H9 (cell line): ENCODE data around the gene EPM2A. TPM values are rescaled to one million over a fixed set of nuclear protein-coding genes. Genes with fewer than 3 reads are reported as not detected.

Source experiments
- DNase-seq: peaks from one replicate; pipeline ENCODE4 v3.0.0-alpha.2; 2017
- H2AFZ ChIP-seq: one replicate; pipeline ENCODE4 v1.6.1; 2013; ENCODE audit warnings: mild to moderate bottlenecking, low read length, control low read depth, moderate library complexity
- H2AK5ac ChIP-seq: 2 replicates; pipeline ENCODE4 v1.6.1; 2013; ENCODE audit warnings: low read length, control low read depth, mixed read lengths; ENCODE audit not compliant: insufficient read length
- H2BK120ac ChIP-seq: one replicate; pipeline ENCODE4 v1.6.1; 2013; ENCODE audit warnings: low read depth, mild to moderate bottlenecking, low read length, control low read depth, inconsistent platforms; ENCODE audit not compliant: poor library complexity, severe bottlenecking
- H2BK12ac ChIP-seq: 2 replicates; pipeline ENCODE4 v1.6.1; 2013; ENCODE audit warnings: low read length, control low read depth, mixed read lengths, low read depth; ENCODE audit not compliant: insufficient read length
- H2BK15ac ChIP-seq: 2 replicates; pipeline ENCODE4 v1.6.1; 2013; ENCODE audit warnings: low read depth, low read length, control low read depth
- H2BK20ac ChIP-seq: one replicate; pipeline ENCODE4 v1.6.1; 2013; ENCODE audit warnings: low read depth, mild to moderate bottlenecking, low read length, control low read depth, inconsistent platforms; ENCODE audit not compliant: poor library complexity, severe bottlenecking
- H2BK5ac ChIP-seq: 2 replicates; pipeline ENCODE4 v1.6.1; 2013; ENCODE audit warnings: low read length, control low read depth, mixed read lengths; ENCODE audit not compliant: insufficient read length
- H3K14ac ChIP-seq: 2 replicates; pipeline ENCODE4 v1.6.1; 2013; ENCODE audit warnings: low read length, control low read depth; ENCODE audit not compliant: insufficient read depth
- H3K18ac ChIP-seq: 2 replicates; pipeline ENCODE4 v1.6.1; 2013; ENCODE audit warnings: low read depth, mild to moderate bottlenecking, mixed read lengths, low read length, control low read depth; ENCODE audit not compliant: insufficient read length
- H3K23ac ChIP-seq: 2 replicates; pipeline ENCODE4 v1.6.1; 2013; ENCODE audit warnings: low read length, control low read depth, mixed read lengths, low read depth; ENCODE audit not compliant: insufficient read length
- H3K23me2 ChIP-seq: 2 replicates; pipeline ENCODE4 v1.6.1; 2013; ENCODE audit warnings: low read depth, mild to moderate bottlenecking, mixed read lengths, low read length, control low read depth; ENCODE audit not compliant: insufficient read length, poor library complexity, severe bottlenecking
- H3K27ac ChIP-seq: 2 replicates; pipeline ENCODE4 v1.5.1; 2013; ENCODE audit warnings: low read length, control low read depth, mixed read lengths, low read depth; ENCODE audit not compliant: insufficient read length
- H3K27me3 ChIP-seq: 2 replicates; pipeline ENCODE4 v1.6.1; 2013; ENCODE audit warnings: low read length, control low read depth, inconsistent platforms; ENCODE audit not compliant: insufficient read depth
- H3K4ac ChIP-seq: 2 replicates; pipeline ENCODE4 v1.6.1; 2013; ENCODE audit warnings: low read depth, mild to moderate bottlenecking, control low read depth, inconsistent platforms, low read length, moderate library complexity
- H3K4me1 ChIP-seq: 2 replicates; pipeline ENCODE4 v1.6.1; 2013; ENCODE audit warnings: low read length, control low read depth, inconsistent platforms; ENCODE audit not compliant: insufficient read depth
- H3K4me2 ChIP-seq: 2 replicates; pipeline ENCODE4 v1.6.1; 2013; ENCODE audit warnings: low read length, control low read depth, mixed read lengths; ENCODE audit not compliant: insufficient read length, insufficient read depth
- H3K56ac ChIP-seq: 2 replicates; pipeline ENCODE4 v1.6.1; 2013; ENCODE audit warnings: low read depth, mild to moderate bottlenecking, mixed read lengths, low read length, control low read depth; ENCODE audit not compliant: insufficient read length
- H3K79me1 ChIP-seq: 2 replicates; pipeline ENCODE4 v1.6.1; 2013; ENCODE audit warnings: low read depth, mild to moderate bottlenecking, moderate library complexity, low read length, control low read depth, inconsistent platforms; ENCODE audit not compliant: insufficient read depth, poor library complexity, severe bottlenecking
- H3K79me2 ChIP-seq: 2 replicates; pipeline ENCODE4 v1.6.1; 2013; ENCODE audit warnings: low read length, control low read depth, inconsistent platforms; ENCODE audit not compliant: insufficient read depth
- H3K9ac ChIP-seq: 2 replicates; pipeline ENCODE4 v1.6.1; 2013; ENCODE audit warnings: low read length, control low read depth, mixed read lengths; ENCODE audit not compliant: insufficient read length; ENCODE audit errors: extremely low read depth
- H3K9me3 ChIP-seq: one replicate; pipeline ENCODE4 v1.6.1; 2013; ENCODE audit warnings: low read depth, low read length, inconsistent platforms; ENCODE audit not compliant: control insufficient read depth
- H3T11ph ChIP-seq: one replicate; pipeline ENCODE4 v1.6.1; 2013; ENCODE audit warnings: mild to moderate bottlenecking, low read length, control low read depth, inconsistent platforms
- H4K20me1 ChIP-seq: one replicate; pipeline ENCODE4 v1.6.1; 2013; ENCODE audit not compliant: control insufficient read depth, insufficient read length, insufficient read depth
- H4K5ac ChIP-seq: 2 replicates; pipeline ENCODE4 v1.6.1; 2013; ENCODE audit warnings: low read depth, mild to moderate bottlenecking, mixed read lengths, low read length, control low read depth; ENCODE audit not compliant: insufficient read length
- H4K8ac ChIP-seq: replicated peaks from 2 replicates; pipeline ENCODE4 v1.6.1; 2013; ENCODE audit warnings: low read length, control low read depth, mixed read lengths, low read depth; ENCODE audit not compliant: insufficient read length
- H4K91ac ChIP-seq: 2 replicates; pipeline ENCODE4 v1.6.1; 2013; ENCODE audit warnings: low read depth, mild to moderate bottlenecking, moderate library complexity, mixed read lengths, low read length, control low read depth; ENCODE audit not compliant: insufficient read length
- H3K27ac Mint-ChIP-seq, 3 experiments: 2 replicates in 2 of 3; 3 replicates in 1 of 3; pipeline ENCODE4 v1.8.0; 2020 to 2021; ENCODE audit warnings: mixed read lengths in 3 of 3, mild to moderate bottlenecking in 1 of 3, moderate library complexity in 1 of 3
- H3K27me3 Mint-ChIP-seq: 2 replicates; pipeline ENCODE4 v1.8.0; 2021; ENCODE audit warnings: low read depth, mild to moderate bottlenecking, moderate library complexity, mixed read lengths
- H3K36me3 Mint-ChIP-seq, 3 experiments: 2 replicates in 2 of 3; 3 replicates in 1 of 3; pipeline ENCODE4 v1.8.0; 2020 to 2021; ENCODE audit warnings: low read depth in 3 of 3, mixed read lengths in 3 of 3; ENCODE audit not compliant: insufficient read depth in 1 of 3
- H3K4me1 Mint-ChIP-seq, 2 experiments: 2 replicates each; pipeline ENCODE4 v1.8.0; 2020; ENCODE audit warnings: mixed read lengths in 2 of 2
- H3K4me3 Mint-ChIP-seq, 2 experiments: 2 replicates in 1 of 2; 3 replicates in 1 of 2; pipeline ENCODE4 v1.8.0; 2020 to 2021; ENCODE audit warnings: mild to moderate bottlenecking in 2 of 2, mixed read lengths in 2 of 2, moderate library complexity in 1 of 2
- H3K9me3 Mint-ChIP-seq, 2 experiments: 2 replicates in 1 of 2; 3 replicates in 1 of 2; pipeline ENCODE4 v1.8.0; 2020; ENCODE audit warnings: mild to moderate bottlenecking in 2 of 2, mixed read lengths in 2 of 2, moderate library complexity in 1 of 2
- CTCF ChIP-seq: fragments of 200-600 bp; sonication (generic); conservative IDR thresholded peaks from 3 replicates; pipeline ENCODE4 v1.8.0; 2021; ENCODE audit warnings: antibody characterized with exemption, mild to moderate bottlenecking
- WGBS: extraction: QIAGEN DNeasy Blood & Tissue Kit; methylation state at CpG from one replicate; pipeline ENCODE4 v1.1.7; 2013; ENCODE audit warnings: missing lambda C conversion rate, low lambda C conversion rate, mixed read lengths; ENCODE audit not compliant: insufficient read length; ENCODE audit errors: extremely low coverage; 5-methylcytosine and 5-hydroxymethylcytosine counted together
- total RNA-seq: library from RNA; stranded (reverse); gene quantifications from 2 replicates; pipeline ENCODE4 v1.2.1, GENCODE V29; 2021

The EPM2A gene
- total RNA-seq, 1 experiment from 2014 or later, result 8.2 TPM

GRCh38 chr6:145784683-145785082 lies 49.4 kb upstream of the EPM2A start:
- H2BK12ac ChIP-seq, result no peak overlapping the region
- H3K23me2 ChIP-seq, result no peaks in the 10 kb centered on the region
- no peak overlapping the region for H4K91ac ChIP-seq
- no peak overlapping the region for H2BK15ac ChIP-seq
- H4K8ac ChIP-seq, result no peak overlapping the region
- no peak overlapping the region for H3K4me3 Mint-ChIP-seq
- H3K9me3 ChIP-seq, result no peaks in the 10 kb centered on the region
- H2BK20ac ChIP-seq, result no peak overlapping the region
- H3K18ac ChIP-seq, result no peak overlapping the region
- no peaks in the 10 kb centered on the region for H3K4me1 ChIP-seq
- no peak overlapping the region for H3T11ph ChIP-seq
- no peak overlapping the region for H3K23ac ChIP-seq
- peaks cover 7 to 12% of the 10 kb centered on the region in 2 experiments; a peak in 4 of 5 replicates for H3K9me3 Mint-ChIP-seq
- H3K4ac ChIP-seq, result no peak overlapping the region
- H2AFZ ChIP-seq, result no peak overlapping the region
- no peaks in the 10 kb centered on the region for H4K20me1 ChIP-seq
- H3K79me2 ChIP-seq, result no peaks in the 10 kb centered on the region
- no peak for DNase-seq
- H3K4me2 ChIP-seq, result no peak overlapping the region
- 0 out of 4 replicates have a peak, but pooled peaks cover 0 to 3% of the 10 kb centered on the region in 2 experiments for H3K4me1 Mint-ChIP-seq
- no peak overlapping the region for H4K5ac ChIP-seq
- no peak overlapping the region for H3K14ac ChIP-seq
- no peak overlapping the region for H2AK5ac ChIP-seq
- no peak overlapping the region for H3K27ac ChIP-seq
- H3K27me3 ChIP-seq, result no peaks in the 10 kb centered on the region
- no CpG with 5 or more reads among the region's 1 CpG for WGBS
- peaks cover 14 to 23% (median 22%) of the 10 kb centered on the region in 3 experiments for H3K36me3 Mint-ChIP-seq
- no peak overlapping the region for H3K9ac ChIP-seq
- H3K27me3 Mint-ChIP-seq, result no peaks in the 10 kb centered on the region
- no peaks in the 10 kb centered on the region for H3K79me1 ChIP-seq
- H2BK5ac ChIP-seq, result no peak overlapping the region
- no peak overlapping the region for H3K27ac Mint-ChIP-seq
- no peak overlapping the region for H3K56ac ChIP-seq
- no peak overlapping the region for H2BK120ac ChIP-seq
- TF ChIP-seq CTCF, result no peak
